Measurements from ENCODE around the gene WWC1.
"Not testable (repeated sequence)": the region's sequence is repeated elsewhere in the genome, so short reads cannot be mapped to it uniquely, and the experiment has no call there.

WWC1 gene

DNA sequence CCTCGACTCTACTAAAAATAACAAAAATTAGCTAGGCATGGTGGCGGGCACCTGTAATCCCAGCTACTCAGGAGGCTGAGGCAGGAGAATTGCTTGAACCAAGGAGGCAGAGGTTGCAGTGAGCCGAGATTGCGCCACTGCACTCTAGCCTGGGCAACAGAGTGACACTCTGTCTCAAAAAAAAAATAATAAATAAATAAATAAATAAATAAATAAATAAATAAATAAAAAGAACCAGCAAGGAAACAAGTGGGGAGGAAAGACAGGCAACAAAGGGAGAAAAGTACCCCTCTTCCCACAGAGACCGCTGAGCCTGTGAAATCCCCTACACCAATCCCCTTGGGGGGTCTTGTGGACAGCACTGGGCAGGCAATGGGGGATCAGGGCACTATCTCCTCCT, 4.6 kb upstream of the WWC1 start:
- DNase-seq, result not testable (repeated sequence)

DNA sequence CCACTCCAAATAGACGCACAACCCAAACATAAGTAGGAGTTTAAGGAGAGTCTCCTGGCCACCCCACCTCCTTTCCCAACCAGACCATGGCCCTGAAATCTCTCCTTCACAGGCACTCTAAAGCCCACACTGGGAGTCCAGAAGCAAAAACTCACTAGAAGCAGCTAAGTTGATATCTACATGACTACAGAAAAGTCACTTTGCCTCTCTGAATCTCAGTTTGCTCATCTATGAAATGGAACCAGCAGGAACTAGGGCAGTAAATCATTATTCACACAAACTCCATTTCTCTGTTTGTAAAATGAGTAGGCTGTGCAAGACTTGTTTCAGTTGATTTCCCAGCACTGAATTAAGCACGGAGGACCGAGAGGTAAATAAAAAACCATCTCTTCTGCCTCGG, 4.1 kb upstream of the WWC1 start:
- no peak for DNase-seq

DNA sequence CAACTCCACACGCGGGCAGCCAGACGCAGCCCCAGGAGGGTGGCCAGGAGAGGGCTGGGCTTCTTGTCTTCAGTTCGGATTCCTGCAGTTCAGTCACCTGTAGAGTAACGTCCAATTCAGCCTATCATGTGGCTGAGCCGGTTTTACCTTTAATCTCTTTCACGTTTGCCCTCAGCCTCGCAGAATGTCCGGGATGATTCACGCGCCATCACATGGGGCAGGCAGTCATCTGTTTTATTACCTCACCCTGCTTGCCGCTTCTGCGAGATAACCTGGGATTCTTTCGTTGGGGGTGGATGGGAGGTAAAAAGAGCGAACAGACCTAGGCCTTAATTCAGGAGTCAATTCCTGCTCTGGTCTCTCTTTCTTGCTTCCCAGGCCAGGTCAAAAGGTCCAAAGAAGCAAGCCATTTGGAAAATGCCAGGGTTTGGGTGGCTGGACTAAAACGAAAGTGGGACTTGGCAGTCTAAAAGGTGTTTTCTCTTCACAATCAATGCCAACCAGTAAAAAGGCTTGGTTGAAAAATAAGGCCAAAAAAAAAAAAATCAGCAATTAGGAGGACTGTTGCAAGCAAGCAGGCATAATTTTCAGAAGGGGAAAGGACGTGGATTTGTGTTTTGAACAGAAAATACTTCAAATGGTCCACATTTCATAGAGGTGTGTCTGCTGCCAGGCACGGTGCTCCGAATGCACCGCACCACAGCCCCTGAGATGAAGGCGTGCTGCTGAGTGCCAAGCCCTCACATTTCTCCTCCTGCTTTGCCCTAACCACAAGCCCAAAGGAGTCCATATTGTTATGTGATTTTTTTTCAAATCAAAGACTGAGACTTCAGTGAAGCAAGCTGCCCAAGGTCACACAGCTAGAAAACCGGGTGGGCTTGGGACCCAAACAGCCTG, 2.8 kb upstream of the WWC1 start:
- DNase-seq, result no peak

DNA sequence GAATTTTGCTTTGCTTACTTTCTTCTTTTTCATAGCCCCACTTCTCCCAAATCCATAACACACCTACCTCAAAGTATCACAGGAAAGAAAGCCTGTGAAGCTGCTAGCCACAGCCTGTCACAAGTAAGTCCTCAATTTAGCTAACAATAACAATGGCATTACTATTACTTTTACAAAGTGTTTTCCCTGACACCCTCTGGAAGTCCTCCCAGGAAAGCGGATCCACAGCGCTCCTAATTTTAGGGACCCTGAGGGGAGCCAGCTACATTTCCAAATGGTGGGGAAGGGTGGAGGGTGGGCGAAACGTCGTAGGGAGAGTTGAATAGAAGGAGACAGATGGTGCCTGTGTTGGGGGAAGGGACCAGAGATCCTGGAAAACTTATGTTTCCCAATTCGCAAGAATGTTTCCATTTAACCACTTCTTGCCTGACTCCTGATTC, 523 bp upstream of the WWC1 start:
- DNase-seq, result no peak

DNA sequence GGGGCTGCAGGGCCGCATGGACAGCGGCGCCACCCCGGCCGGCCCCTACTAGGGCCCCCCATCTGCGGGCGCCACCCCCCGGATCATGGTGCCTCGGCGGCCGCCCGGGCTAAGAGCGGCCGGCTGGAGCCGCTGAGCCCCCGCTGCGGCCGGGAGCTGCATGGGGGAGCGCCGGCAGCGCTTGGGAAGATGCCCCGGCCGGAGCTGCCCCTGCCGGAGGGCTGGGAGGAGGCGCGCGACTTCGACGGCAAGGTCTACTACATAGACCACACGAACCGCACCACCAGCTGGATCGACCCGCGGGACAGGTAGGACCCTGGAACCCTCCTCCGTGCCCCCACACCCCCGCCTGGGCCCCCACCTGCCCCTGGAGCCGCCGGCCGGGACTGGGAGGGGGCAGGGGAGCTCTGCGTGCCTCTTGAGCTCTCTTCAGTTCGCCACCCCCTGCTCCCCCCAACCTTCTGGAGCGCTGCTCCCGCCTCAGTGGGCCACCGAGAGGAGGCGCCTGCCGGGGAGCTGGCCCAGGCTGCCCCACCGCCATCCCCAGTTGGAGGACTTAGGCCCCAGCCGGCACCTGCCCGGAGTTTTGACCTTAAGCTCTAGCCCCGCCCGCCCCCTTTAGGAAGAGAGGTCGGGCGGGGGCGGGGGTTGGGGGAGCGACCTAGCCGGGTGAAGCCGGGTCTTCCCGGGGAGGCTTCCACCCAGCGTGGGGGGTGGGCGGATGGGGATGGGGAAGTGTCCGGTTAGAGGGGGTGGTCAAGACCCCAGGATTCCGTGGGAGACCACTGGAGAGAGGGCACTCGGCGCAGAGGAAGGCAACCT, 730 bp downstream of the WWC1 start:
- no peak for DNase-seq

DNA sequence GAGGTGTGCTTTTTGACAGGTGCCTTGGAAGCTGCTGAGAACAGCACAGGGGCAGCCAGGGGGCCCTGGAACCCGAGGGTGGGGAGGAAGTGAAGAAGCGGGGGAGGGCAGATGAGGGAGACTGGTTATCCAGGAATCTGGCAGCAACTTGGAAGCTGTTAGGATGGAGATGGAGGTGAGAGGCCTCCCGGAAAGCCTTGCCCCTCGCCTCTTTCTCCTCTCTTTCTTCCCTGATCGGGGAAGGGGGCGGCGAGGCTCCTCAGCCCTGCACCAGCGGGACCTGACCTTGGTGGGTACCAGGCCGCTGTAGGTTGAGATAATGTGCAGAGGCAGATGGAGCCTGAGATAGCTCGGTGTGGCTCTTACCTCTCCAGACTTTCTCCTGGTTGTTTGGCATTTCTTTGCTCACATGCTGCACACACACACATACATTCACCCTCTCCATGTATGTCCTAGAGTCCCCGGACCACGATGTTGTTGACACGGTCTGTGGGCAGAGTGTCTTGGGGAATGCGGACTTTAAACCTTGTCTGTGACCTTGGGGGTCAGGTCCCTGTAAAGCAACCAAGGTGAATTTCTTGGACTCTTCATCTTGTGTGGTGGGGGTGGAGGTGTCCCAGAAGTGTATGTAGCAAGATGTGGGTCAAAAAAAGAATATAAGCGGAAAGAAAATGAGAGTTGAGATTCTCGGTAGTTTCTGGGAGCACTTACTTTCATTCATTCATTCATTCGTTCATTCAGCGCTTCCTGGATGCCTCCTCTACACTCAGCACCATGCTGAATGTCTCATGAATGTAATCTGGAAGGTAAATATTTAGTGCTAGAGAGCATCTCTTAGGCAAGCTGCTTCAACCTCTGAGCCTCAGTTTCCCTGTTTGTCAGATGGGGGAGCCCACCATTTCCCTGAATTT, 1.6 kb downstream of the WWC1 start:
- no peak for DNase-seq

DNA sequence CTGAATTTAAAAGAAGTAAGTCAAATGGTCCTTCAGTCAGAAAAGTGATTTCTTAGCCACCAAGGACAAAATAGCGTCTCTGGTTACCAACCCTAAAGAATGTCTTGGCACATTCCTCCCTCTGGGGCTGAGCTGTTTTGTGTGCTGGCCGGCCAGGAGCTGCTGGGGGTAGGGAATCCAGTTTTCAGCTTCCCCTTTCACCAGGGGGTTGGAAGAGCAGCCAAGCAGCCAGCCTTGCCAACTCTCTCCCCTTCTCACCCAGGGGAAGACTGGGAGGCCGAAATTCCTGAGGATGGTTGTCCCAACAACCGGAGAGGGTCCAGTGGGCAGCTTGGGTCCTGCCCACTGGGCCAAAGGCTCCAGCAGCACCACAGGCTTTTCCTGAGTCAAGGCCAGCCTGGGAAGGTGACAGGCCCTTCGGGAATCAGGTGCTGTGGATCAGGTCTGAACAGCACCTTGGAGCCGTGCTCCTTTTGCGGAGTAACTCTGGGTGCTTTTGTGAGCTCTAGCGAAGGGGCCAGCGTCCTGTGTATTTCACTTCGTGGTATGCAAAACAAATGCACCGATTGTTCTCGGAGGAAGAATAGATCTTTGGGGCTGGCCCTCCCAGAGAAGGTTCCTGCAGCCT, 4.2 kb downstream of the WWC1 start:
- DNase-seq, result no peak

DNA sequence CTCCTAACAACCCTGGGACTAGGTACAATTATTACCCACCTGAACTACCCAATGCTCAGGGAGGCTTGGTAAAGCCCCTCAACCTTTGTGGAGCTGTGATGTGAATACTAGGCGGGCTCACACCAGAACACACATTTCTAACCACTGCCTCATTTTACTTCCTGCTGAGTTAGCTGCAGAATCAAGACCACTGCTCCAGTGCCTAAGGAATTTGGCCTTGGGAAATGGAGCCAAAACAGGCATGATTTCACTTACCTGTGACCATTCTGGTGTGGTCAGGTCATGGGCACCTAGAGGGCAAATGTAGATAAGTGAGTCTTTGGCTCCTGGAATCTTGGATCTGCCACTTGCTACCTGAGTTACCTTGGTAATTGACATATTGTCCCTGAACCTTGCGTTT, 5.2 kb downstream of the WWC1 start:
- DNase-seq, result no peak

DNA sequence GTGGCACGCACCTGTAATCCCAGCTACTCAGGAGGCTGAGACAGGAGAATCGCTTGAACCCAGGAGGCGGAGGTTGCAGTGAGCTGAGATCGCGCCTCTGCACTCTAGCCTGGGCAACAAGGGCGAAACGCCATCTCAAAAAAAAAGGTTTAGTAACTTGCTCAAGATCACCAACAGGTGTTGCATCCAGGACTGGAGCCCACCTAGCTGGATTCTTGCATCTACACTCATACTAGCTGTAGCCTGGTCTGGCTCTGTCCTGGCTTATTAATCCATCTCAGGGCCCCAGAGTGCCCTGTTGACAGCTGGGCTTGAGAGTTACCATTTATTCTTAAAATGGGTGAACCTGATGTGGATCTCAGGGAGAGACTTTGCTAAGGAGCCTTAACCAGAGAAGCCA, 7.5 kb downstream of the WWC1 start:
- no peak for DNase-seq

DNA sequence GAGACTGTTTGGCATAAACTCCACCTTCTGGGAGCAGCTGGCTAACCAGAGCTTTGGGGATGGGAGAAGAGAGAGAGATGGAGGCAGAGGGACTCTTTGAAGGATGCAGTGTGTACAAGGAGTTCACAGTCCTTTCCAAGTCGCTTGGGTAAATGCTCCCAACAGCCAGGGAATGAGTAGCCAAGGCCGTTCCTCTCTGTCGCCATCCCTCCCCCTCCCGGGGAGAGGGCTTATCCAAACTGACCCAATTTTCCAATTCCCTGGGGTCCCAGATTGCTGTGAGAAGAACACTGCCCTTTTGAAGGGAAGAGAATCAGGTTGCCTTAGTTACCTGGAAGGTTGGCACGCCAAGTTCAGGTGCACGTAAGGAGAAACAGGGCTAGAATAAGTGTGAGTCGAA, 7.9 kb downstream of the WWC1 start:
- no peak for DNase-seq

DNA sequence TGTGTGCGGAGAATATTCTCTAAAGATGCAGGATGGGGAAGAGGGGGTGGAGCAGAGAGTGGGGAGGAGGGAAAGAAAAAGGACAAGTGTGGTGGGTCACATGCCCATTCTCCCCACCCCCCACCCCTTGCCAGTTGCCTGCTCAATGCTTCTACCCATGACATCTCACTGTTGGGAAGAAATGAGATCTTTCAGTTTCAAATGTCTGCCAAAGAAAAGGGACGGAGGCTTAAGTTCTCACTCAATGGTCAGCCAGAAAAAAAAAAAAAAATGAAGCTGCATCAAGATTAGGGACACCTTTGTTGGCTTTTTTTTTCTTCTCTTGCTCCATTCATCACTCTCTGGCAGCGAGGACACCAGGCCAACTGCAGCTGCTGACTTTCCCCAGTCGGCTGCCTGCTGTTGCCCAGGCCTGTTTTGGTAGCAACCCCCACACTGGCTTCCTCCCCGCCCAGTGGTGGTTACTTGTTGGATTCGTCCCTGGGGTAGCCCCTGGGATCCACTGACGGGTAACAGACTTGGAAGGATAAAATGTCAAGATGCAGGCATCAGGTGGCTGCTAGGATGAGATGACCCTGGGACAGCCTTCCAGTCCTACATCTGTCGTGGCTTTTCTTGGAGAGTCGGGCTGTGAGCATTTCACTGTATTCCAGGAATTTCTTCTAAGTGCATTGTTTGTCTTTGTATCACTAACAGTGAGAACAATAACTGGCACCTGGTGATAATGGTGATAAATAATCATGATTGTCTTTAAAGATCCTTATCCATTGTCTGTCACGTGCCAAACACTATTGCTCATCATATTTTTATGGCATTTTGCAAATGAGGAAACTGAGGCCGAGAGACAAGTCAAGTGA, 9.1 kb downstream of the WWC1 start:
- DNase-seq, result no peak

DNA sequence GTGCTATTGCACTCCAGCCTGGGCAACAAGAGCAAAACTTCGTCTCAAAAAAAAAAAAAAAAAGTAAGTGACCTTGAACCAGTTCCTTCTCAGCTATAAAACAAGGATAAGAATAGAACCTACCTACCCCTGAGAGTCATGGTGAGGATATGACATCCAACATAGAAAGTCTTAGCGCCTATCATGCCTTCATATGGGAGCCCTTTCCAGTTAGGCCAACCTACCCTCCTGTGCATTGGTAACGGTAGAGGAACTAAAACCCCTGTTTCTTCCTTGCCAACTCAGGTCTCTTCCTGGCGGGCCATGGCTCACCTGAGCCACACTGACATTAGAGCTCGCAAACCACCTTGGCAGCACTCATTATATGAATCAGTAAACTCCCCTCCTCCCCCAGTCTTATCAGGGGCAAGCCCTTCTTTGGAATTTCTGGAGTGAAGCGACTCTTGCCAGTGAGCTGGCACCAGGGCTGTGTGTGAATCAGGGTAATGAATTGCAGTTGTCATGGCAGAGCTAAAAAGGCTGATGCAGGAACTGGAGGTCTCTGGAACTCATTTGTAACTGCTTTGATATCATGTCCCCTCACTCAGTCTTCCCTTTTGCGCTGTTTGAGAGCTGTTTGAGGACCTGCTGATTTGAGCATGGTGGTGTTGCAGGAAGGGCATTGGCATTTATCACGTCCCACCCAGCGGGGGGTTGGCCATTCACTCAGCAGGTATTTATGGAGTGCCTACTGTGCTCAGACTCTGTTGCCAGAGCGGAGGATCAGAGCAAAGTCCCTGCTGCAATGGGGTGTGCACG, 10.3 kb downstream of the WWC1 start:
- no peak for DNase-seq

DNA sequence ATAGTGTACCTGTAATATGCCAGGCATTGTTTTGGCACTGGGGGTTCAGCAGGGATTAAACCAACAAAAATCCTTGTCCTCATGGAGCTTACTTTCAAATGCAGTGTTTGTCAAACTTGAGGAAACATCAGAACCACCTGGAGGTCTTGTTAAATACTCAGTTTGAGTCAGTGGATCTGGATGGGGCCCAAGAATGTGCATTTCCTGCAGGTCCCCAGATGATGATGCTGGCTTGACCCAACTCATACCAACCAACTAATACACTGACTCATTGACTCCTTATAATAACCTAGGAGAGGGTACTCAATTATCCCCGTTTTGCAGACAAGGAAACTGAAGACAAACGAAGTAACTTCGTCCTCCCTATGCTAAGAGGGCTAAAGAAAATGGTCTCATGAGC, 11.3 kb downstream of the WWC1 start:
- no peak for DNase-seq

DNA sequence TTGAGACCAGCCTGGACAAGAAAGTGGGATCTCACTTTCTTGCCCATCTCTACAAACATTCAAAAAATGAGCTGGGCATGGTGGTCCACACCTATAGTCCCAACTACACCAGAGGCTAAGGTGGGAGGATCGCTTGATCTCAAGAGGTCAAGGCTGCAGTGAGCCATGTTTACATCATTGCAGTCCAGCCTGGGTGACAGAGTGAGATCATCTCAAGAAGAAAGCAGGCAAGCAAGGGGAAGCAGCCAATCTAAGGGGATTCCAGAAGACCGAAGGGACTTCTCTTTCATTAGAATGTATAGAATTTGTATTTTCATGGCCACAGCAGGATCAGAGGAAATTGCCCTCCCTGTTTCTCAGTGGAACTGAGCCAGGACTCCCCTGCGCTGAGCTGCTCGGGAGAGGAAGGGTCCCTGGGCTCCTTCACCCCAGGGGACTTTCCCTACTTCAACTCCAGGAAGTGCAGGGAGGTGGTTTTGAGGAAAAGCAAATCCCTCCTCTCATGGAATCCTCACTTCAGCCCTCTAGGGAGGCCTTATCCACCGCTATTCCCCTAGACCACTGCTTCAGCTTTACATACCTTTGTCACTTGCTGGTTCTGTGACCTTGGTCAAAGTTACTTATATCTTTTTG, 12.1 kb downstream of the WWC1 start:
- DNase-seq, result no peak

DNA sequence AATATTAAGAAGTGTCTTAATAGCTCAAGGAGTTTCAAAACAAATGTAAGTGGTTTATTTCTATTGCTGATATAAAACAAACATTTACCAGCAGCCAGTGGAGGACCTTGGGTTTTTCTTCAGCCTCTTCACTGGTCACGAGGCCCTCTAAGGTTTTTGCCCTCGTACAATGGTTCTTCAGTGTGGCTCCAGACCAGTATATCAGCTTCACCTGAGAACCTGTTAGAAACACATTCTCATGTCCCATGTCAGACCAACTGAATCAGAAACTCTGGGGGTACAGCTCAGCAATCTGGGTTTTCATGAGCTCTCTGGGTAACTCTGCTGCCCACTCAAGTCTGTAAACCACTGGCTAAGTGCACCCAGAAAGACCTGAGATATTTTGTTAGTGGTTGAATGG, 12.9 kb downstream of the WWC1 start:
- DNase-seq, result no peak

DNA sequence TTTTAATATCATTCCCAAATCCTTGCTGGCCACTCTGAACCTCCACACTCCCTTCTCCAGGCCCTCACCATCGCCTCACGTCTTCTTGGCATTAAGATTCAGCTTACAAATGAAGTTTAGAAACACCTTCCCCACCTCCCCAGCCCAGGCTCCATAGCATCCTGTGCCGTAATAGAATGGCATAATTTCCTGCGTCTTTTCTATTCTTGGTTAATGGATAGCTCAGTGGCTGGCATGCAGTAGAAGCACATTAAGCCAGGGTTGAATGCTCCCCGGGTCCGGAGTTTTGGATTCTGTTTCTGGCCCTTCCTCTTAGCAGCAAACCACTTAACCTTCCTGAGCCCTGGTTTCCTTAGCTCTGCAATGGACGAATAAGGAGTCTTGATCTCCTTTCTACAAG, 13.8 kb downstream of the WWC1 start:
- no peak for DNase-seq

DNA sequence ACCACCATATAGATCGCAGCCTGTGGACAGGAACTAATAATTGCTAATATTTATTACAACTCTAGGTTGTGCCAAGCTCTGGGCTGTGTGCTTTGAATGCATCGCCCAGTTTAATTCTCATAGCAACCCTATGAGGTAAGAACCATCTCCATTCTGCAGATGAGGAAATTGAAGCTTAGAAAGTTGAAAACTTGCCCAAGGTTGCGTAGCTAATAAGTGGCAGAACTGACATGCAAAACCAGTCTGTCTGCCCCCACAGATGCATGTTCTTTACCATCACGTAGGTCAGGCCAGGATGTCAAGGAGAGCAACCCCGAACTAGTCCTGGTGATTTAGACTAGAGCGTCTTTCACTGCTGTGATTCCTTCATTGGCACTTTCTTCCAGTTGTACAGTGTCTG, 15.6 kb downstream of the WWC1 start:
- no peak for DNase-seq

DNA sequence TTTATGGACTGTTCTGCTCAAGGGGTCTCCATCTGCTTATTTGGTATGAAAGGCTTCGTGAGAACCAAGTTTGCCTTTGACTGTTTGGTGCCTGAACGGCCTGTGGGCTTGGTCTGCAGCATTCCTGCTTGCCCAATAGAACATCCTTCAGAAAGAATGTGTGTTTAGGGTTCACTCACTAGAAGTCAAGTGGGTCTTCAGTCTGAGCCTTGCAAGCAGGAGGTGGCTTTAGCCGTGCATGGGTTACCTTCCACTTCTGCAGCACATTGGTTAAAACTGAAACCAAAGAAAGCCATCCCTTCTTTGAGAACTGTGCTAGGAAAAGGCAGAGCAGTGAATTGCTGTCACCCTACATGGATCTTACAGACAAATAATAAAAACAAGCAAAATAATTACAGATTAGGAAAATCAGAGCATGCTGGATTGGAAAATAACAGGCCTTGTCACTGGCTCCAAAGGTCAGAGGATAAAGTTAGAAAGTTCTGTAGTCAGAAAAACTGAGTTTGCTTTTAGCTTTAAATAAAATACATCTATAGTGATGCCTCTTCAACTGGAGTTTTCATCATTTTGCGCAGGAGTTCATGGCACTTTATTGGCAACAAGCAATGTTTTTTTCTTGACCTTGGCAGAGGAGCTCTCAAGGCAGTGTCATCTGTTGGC, 16.6 kb downstream of the WWC1 start:
- no peak for DNase-seq

DNA sequence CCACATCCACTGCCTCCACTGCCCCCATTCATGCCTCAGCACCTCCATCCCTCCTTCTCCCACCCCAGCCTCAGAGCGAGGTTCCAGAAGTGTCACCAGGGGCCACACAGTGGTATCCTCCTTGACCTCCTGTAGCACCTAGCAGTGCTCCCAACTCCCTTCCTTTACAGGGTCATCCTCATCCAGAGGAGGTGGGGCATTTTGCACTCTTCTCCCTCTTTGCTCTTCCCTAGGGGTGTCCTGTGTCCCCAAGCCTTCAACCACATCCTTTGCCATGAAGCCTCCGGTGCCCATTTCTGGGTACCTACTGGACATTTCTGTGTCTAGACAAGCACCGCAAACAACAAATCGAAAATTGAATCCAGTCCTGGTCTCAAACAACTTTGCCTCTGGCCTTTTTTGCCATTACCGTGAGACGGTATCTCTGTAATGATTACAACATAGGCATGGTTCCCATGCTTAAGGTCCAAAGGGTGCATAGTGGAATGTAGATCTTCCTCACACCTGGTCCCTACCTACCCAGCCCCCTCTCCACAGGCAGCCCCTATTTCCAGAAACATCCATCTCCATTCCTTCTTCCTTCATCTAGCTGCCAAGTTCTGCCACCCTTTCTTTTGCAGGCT, 17.6 kb downstream of the WWC1 start:
- DNase-seq, result no peak
